Measurements from ENCODE around the gene LZTS2. TPM values are rescaled to one million over a fixed set of nuclear protein-coding genes. Genes with fewer than 3 reads are reported as not detected.

Gene LZTS2
- total and polyA plus RNA-seq, 10 of the 15 experiments (the other 5 are each of a cell fraction or from before 2014, with no cell fraction given) = 0.08 to 13.4 (median 7.2) TPM

- TF ChIP-seq STAT1 (conservative IDR thresholded peaks at IDR 0.05) (0 out of 2 replicates have a peak, but pooled peaks have one; percentile 54), EZH2 (IDR thresholded peaks at IDR 0.05; ENCODE audit: borderline replicate concordance, control insufficient read depth, low read depth, low read length) (no peak), NFXL1 (IDR thresholded peaks at IDR 0.05; ENCODE audit: borderline replicate concordance) (no peak), ZNF217 (IDR thresholded peaks at IDR 0.05) (no peak), BCLAF1 (IDR thresholded peaks at IDR 0.05) (no peak), HSF1 (IDR thresholded peaks at IDR 0.05; ENCODE audit: low read depth, low read length) (no peak), PAX8 (IDR thresholded peaks at IDR 0.05) (no peak), TCF3 (IDR thresholded peaks at IDR 0.05; ENCODE audit: borderline replicate concordance, insufficient read depth, low read depth, low read length) (no peak), BHLHE40 (IDR thresholded peaks at IDR 0.05; ENCODE audit: borderline replicate concordance in 1 of 2, low read depth in 2 of 2, low read length in 1 of 2) (0 out of 4 replicates have a peak, but pooled peaks have one; percentile 13 to 25), ESRRA (IDR thresholded peaks at IDR 0.05; ENCODE audit: low read length) (no peak), TARDBP (IDR thresholded peaks at IDR 0.05; ENCODE audit: borderline replicate concordance) (no peak), POLR2AphosphoS5 (IDR thresholded peaks at IDR 0.05; ENCODE audit: low read length) (no peak), RAD21 (IDR thresholded peaks at IDR 0.05; ENCODE audit: insufficient read depth, low read depth, low read length) (peak; percentile 65), ZBTB4 (CRISPR knock-in tag; IDR thresholded peaks at IDR 0.05) (no peak), ASH2L (IDR thresholded peaks at IDR 0.05; ENCODE audit: borderline replicate concordance, low read depth) (no peak), NFYA (IDR thresholded peaks at IDR 0.05; ENCODE audit: borderline replicate concordance, low read depth, low read length) (no peak), RELB (IDR thresholded peaks at IDR 0.05; ENCODE audit: low read depth) (no peak), GATAD2B (conservative IDR thresholded peaks at IDR 0.05; ENCODE audit: low read depth) (no peak), TAF1 (IDR thresholded peaks at IDR 0.05; ENCODE audit: borderline replicate concordance, low read depth, low read length) (no peak)
These were observed 50.8 kb downstream of the LZTS2 start (continued) for GRCh38 chr10:101050208-101051069.
